GM19438 (cell line): ENCODE data around the gene APBB1IP.
A peak's percentile ranks its signal among the peaks of the same experiment; 100 is the strongest.
"Not testable (repeated sequence)": the region's sequence is repeated elsewhere in the genome, so short reads cannot be mapped to it uniquely, and the experiment has no call there.

Source experiments
- ATAC-seq: cut with Tn5 transposase; IDR thresholded peaks from one replicate; pipeline ENCODE4 v1.9.1; 2021; ENCODE audit warnings: low read depth; ENCODE audit not compliant: unreplicated experiment

Gene APBB1IP

GRCh38 chr10:26475386-26475785, 37.2 kb downstream of the APBB1IP start:
- no peak for ATAC-seq

- no peak for ATAC-seq
Measured at GRCh38 chr10:26477501-26477900, 39.4 kb downstream of the APBB1IP start.

- ATAC-seq: no peak
Measured at GRCh38 chr10:26478061-26478460, 39.9 kb downstream of the APBB1IP start.

GRCh38 chr10:26479766-26480492, 41.8 kb downstream of the APBB1IP start:
- ATAC-seq: peak; percentile 35

GRCh38 chr10:26481315-26481692, 43.2 kb downstream of the APBB1IP start:
- no peak for ATAC-seq

- no peak for ATAC-seq
Measured at GRCh38 chr10:26481914-26482550, 43.9 kb downstream of the APBB1IP start.

GRCh38 chr10:26483554-26483953, 45.4 kb downstream of the APBB1IP start:
- no peak for ATAC-seq

- ATAC-seq: no peak
Measured at GRCh38 chr10:26485150-26485941, 47.2 kb downstream of the APBB1IP start.

- no peak for ATAC-seq
Measured at GRCh38 chr10:26486304-26486703, 48.2 kb downstream of the APBB1IP start.

- ATAC-seq: peak; percentile 73
Measured at GRCh38 chr10:26486990-26487850, 49.1 kb downstream of the APBB1IP start.

GRCh38 chr10:26488344-26488743, 50.2 kb downstream of the APBB1IP start:
- no peak for ATAC-seq

GRCh38 chr10:26489081-26489480, 50.9 kb downstream of the APBB1IP start:
- no peak for ATAC-seq

GRCh38 chr10:26490367-26490766, 52.2 kb downstream of the APBB1IP start:
- not testable (repeated sequence) for ATAC-seq

GRCh38 chr10:26491276-26491675, 53.1 kb downstream of the APBB1IP start:
- no peak for ATAC-seq

GRCh38 chr10:26491934-26492333, 53.8 kb downstream of the APBB1IP start:
- no peak for ATAC-seq

GRCh38 chr10:26492725-26493124, 54.6 kb downstream of the APBB1IP start:
- ATAC-seq: not testable (repeated sequence)

GRCh38 chr10:26494018-26494417, 55.9 kb downstream of the APBB1IP start:
- no peak for ATAC-seq

GRCh38 chr10:26499426-26499825, 61.3 kb downstream of the APBB1IP start:
- ATAC-seq: no peak

- no peak for ATAC-seq
Measured at GRCh38 chr10:26502986-26503385, 64.8 kb downstream of the APBB1IP start.

GRCh38 chr10:26503911-26504310, 65.8 kb downstream of the APBB1IP start:
- ATAC-seq: no peak
